Measurements from ENCODE around the gene TBC1D22A. TPM values are rescaled to one million over a fixed set of nuclear protein-coding genes. Genes with fewer than 3 reads are reported as not detected.

The TBC1D22A gene
- polyA plus RNA-seq, 1 donor from 2014 or later, result 9.3 TPM

DNA sequence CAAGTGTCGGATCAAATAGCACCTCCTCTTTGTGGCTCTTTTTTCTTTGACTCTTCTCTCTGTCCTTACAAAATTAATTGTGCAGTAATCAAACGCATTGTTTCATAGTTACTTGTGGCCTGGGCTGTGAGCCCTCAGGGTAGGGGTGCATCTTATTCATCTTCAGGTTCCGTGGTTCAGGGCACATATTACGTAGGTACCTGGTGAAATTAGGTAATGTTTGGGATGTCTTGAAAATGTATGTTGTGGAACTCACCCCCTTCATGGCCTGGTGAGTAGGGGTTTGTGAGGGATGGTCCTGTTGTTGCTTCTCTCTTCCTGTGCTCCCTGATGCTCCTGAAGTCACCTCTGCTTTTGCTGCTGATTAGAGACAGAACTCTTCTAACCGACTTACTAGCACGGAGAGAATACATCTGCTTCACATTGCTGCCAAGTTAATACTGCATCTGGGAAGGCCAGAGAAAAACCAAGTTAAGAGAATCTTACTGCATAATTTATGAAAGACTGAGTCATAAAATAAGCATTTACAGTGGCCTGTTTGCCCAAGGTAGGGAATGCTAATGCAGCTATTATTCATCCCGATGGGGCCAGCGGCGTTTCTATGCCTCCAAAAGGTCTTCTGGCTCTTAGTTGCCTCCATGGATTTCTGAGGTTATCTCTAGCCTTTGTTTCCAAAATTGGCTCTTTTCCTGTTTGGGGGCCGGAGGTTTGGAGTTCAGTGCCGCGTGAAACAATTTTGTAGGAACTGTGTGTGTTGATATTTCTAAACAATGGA, 66.9 kb downstream of the TBC1D22A start:
- no peaks in the 10 kb centered on the region for H3K9me2 ChIP-seq (ENCODE audit: insufficient read depth, low read length)
- H3K36me3 ChIP-seq (ENCODE audit: insufficient read depth, low read length), result no peaks in the 10 kb centered on the region
- no peak overlapping the region for H3K27ac ChIP-seq (ENCODE audit: low read length)
- no peak overlapping the region for H3K9ac ChIP-seq (ENCODE audit: low read length)
- H3K9me3 ChIP-seq (ENCODE audit: low read length), result peaks cover 3% of the 10 kb centered on the region
- TF ChIP-seq SMC3 (conservative IDR thresholded peaks at IDR 0.05; ENCODE audit: poor library complexity), result no peak
- no peak for TF ChIP-seq EP300 (conservative IDR thresholded peaks at IDR 0.05; ENCODE audit: poor library complexity, severe bottlenecking)
- no peak for TF ChIP-seq POLR2AphosphoS5 (IDR thresholded peaks at IDR 0.05)
- TF ChIP-seq REST (IDR thresholded peaks at IDR 0.05; ENCODE audit: borderline replicate concordance), result no peak
- no peak for TF ChIP-seq RAD21 (conservative IDR thresholded peaks at IDR 0.05)
- no peak for TF ChIP-seq MXI1 (conservative IDR thresholded peaks at IDR 0.05; ENCODE audit: poor library complexity, severe bottlenecking)
- no peak for TF ChIP-seq CTCF (IDR thresholded peaks at IDR 0.05; ENCODE audit: poor library complexity, severe bottlenecking)
- TF ChIP-seq EZH2 (IDR thresholded peaks at IDR 0.05; ENCODE audit: borderline replicate concordance, insufficient read depth, low read length, poor library complexity, severe bottlenecking), result no peak
- no peak for TF ChIP-seq TAF1 (IDR thresholded peaks at IDR 0.05; ENCODE audit: low read depth)
- H3F3A ChIP-seq (ENCODE audit: insufficient read depth, low read length, poor library complexity, severe bottlenecking), result no peaks in the 10 kb centered on the region
- no peak overlapping the region for H2AFZ ChIP-seq (ENCODE audit: low read depth, low read length)
- no peak overlapping the region for H3K4me3 ChIP-seq (ENCODE audit: low read length)
- H3K27me3 ChIP-seq (ENCODE audit: insufficient read depth, low read depth, low read length), result no peaks in the 10 kb centered on the region
- no peaks in the 10 kb centered on the region for H4K20me1 ChIP-seq (ENCODE audit: insufficient read depth)
- H3K4me2 ChIP-seq (ENCODE audit: low read length), result no peak overlapping the region
- no peaks in the 10 kb centered on the region for H3K79me2 ChIP-seq (replicated peaks; ENCODE audit: insufficient read depth, low read length)

DNA sequence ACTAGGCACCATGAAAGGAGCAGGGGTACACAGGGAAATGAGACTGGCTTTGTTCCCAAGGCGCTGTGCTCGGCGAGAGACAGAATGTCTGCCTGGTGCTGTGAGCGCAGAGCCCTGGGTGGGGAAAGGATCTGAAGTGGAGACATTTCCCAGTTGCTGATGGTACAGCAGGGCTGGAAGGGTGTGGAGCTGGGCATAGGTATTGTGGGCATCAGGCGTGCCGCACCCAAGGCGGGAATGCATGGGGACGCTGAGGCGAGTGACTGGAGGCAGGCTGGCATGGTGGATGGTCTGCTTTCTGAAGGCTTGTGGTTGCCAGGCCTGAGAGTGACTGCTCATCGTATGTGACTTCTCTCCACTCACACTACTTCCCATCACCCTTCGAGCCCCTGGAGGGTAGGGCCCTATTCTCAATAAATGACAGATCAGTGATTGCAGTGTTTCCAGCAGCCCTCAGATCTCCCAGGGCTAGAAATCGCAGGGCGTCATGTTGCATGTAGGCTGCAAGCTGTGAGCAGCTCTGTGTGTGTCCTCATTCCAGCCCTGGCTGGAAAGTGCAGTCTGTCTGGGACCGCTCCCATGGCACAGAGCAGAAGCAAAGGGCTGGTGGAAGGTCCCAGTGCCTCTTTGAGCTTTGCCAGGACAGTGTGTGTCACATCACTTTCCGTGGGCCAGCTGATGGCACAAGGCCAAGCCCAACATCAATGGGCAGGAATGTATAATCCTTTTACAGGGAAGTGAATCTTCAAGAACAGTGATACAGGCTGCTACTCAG, 67.7 kb downstream of the TBC1D22A start:
- Histone ChIP-seq H3K9me2 (ENCODE audit: insufficient read depth, low read length) (no peaks in the 10 kb centered on the region), H3K36me3 (ENCODE audit: insufficient read depth, low read length) (no peaks in the 10 kb centered on the region), H3K9me3 (ENCODE audit: low read length) (peaks cover 3% of the 10 kb centered on the region), H2AFZ (ENCODE audit: low read depth, low read length) (no peak overlapping the region), H3K4me3 (ENCODE audit: low read length) (no peak overlapping the region), H3K9ac (ENCODE audit: low read length) (no peak overlapping the region), H3K79me2 (replicated peaks; ENCODE audit: insufficient read depth, low read length) (no peaks in the 10 kb centered on the region), H3K27ac (ENCODE audit: low read length) (no peak overlapping the region), H4K20me1 (ENCODE audit: insufficient read depth) (no peaks in the 10 kb centered on the region), H3K27me3 (ENCODE audit: insufficient read depth, low read depth, low read length) (no peaks in the 10 kb centered on the region), H3F3A (ENCODE audit: insufficient read depth, low read length, poor library complexity, severe bottlenecking) (no peaks in the 10 kb centered on the region), H3K4me2 (ENCODE audit: low read length) (no peak overlapping the region)
- TF ChIP-seq EZH2 (IDR thresholded peaks at IDR 0.05; ENCODE audit: borderline replicate concordance, insufficient read depth, low read length, poor library complexity, severe bottlenecking) (no peak), MXI1 (conservative IDR thresholded peaks at IDR 0.05; ENCODE audit: poor library complexity, severe bottlenecking) (no peak), TAF1 (IDR thresholded peaks at IDR 0.05; ENCODE audit: low read depth) (no peak), RAD21 (conservative IDR thresholded peaks at IDR 0.05) (no peak), SMC3 (conservative IDR thresholded peaks at IDR 0.05; ENCODE audit: poor library complexity) (no peak), REST (IDR thresholded peaks at IDR 0.05; ENCODE audit: borderline replicate concordance) (no peak), CTCF (IDR thresholded peaks at IDR 0.05; ENCODE audit: poor library complexity, severe bottlenecking) (no peak), POLR2AphosphoS5 (IDR thresholded peaks at IDR 0.05) (no peak), EP300 (conservative IDR thresholded peaks at IDR 0.05; ENCODE audit: poor library complexity, severe bottlenecking) (no peak)
